Mucosa of rectum (tissue), 2 donors: ENCODE results near the gene RNU2-1.
"Not testable (repeated sequence)": the region's sequence is repeated elsewhere in the genome, so short reads cannot be mapped to it uniquely, and the experiment has no call there.

ENCODE experiments used
- H3K27ac ChIP-seq, 2 donors: one replicate each; pipeline ENCODE4 v1.7.0; 2013; ENCODE audit warnings: inconsistent platforms in 2 of 2, low read depth in 2 of 2, low read length in 2 of 2
- H3K27me3 ChIP-seq, 2 donors: one replicate each; pipeline ENCODE4 v1.7.0; 2013; ENCODE audit warnings: low read length in 2 of 2; ENCODE audit not compliant: control insufficient read depth in 2 of 2, insufficient read depth in 2 of 2
- H3K36me3 ChIP-seq, 2 donors: one replicate each; pipeline ENCODE4 v1.7.0; 2013; ENCODE audit warnings: low read length in 2 of 2; ENCODE audit not compliant: control insufficient read depth in 2 of 2, insufficient read depth in 2 of 2
- H3K4me1 ChIP-seq, 2 donors: one replicate each; pipeline ENCODE4 v1.7.0; 2013; ENCODE audit warnings: low read length in 2 of 2, mild to moderate bottlenecking in 1 of 2; ENCODE audit not compliant: control insufficient read depth in 2 of 2, insufficient read depth in 2 of 2
- H3K4me3 ChIP-seq, 2 donors: one replicate each; pipeline ENCODE4 v1.7.0; 2013; ENCODE audit warnings: low read length in 2 of 2
- H3K9ac ChIP-seq, 2 donors: one replicate each; pipeline ENCODE4 v1.7.0; 2013; ENCODE audit warnings: low read length in 2 of 2, low read depth in 1 of 2, mild to moderate bottlenecking in 1 of 2
- H3K9me3 ChIP-seq, 2 donors: one replicate each; pipeline ENCODE4 v1.7.0; 2013; ENCODE audit warnings: low read length in 2 of 2; ENCODE audit not compliant: control insufficient read depth in 2 of 2
- donor health status: healthy.
- donor health status: Normal muscosa, but diverticular disease.

Gene RNU2-1

DNA sequence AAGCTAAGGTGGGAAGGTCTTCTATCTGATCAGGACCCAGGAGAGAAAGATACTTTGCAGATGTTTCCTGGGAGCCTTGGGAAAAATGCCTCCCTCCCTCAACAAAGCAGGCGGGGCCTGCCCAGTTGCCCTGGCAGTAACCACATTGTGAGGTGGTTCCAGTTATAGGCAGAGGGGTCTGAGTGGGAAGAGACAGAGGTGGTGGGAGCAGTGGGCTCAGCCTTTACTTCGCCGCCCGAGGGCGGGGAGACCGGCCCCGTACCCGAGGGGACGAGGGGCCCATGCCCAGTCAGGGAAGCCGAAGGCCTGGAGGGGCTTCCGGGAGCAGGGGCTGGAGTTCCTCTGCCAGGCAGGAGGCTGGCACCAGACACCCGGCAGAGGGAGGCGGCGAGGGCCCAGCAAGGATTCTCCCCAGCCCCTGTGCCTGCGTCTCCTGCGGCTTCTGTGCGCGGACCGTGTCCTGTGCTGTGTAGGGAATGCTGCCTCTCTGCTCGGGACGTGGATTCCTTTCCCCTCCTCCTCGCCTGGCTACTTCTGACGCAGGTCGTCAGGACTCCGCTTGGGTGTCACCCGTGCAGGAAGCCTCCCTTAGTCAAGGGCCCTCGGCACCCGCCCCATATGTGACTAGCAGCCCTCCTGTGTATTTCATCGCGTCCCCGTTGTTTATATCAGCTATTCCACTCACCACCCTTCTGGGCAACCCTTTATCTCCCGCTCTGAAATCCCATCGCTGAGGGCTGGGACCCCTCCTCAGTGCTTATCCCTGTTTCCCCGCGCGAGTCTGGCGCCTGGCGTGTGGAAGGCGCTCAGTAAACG, 2.4 kb downstream of the RNU2-1 start:
- not testable (repeated sequence) for H3K4me1 ChIP-seq, H3K9me3 ChIP-seq, H3K36me3 ChIP-seq, H3K27me3 ChIP-seq
- H3K27ac ChIP-seq: peak overlapping the region in 1 of 2 donors; percentile 45
- H3K4me3 ChIP-seq: peak overlapping the region in 1 of 2 donors; percentile 42
- H3K9ac ChIP-seq: peak overlapping the region in 1 of 2 donors; percentile 15

DNA sequence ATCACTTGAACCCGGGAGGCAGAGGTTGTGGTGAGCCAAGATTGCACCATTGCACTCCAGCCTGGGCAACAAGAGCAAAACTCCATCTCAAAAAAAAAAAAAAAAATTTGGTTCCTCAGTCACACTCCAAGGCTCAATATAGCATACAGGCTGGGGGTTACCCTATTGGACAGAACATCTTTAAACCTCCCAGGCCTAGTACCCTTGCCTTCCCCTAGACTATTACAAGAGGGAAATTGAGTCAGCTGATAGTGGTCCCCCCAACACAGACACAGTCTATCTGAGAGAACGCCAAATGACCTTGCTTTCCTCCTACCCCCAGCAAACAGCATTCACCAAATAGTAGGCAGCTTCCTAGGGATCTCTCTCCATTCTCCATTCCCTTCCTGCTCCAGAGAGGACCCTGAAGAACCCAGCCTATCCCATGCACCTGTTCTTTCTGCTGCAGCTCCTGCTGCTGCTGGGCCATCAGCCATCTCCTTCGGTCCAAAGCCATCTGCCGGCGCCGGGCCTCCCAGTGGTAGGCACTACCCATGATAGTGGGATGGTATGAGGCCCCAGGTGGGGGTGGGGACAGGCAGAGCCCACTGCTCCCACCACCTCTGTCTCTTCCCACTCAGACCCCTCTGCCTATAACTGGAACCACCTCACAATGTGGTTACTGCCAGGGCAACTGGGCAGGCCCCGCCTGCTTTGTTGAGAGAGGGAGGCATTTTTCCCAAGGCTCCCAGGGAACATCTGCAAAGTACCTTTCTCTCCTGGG, 5.6 kb downstream of the RNU2-1 start, which contains the start of gene CCDC200:
Gene CCDC200, minus strand, starts transcription at position 604 of the 763 bp plus-strand sequence. Its CDS starts 69 bp downstream, at position 535.
- not testable (repeated sequence) for H3K4me3 ChIP-seq, H3K4me1 ChIP-seq, H3K27ac ChIP-seq, H3K9me3 ChIP-seq, H3K9ac ChIP-seq, H3K36me3 ChIP-seq, H3K27me3 ChIP-seq

DNA sequence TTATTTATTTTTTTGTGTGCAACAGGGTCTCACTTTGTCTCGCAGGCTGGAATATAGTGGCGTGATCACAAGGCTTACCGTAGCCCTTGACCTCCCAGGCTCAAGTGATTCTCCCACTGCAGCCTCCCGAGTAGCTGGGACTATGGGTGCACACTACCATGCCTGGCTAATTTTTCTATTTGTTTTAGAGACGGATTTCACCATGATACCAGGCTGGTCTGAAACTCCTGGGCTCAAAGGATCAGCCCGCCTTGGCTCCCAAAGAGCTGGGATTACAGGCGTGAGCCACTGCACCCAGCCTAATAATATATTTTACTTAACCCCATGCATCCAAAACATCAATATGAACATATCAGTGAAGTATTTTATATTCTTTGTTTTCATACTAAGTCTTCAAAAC, 7.4 kb downstream of the RNU2-1 start:
- H3K27me3 ChIP-seq: no peaks in the 10 kb centered on the region
- no peaks in the 10 kb centered on the region for H3K4me1 ChIP-seq
- H3K4me3 ChIP-seq: no peak overlapping the region
- no peak overlapping the region for H3K27ac ChIP-seq
- H3K9ac ChIP-seq: no peak overlapping the region
- no peaks in the 10 kb centered on the region for H3K9me3 ChIP-seq
- peaks cover 0 to 2% of the 10 kb centered on the region in 2 donors for H3K36me3 ChIP-seq

DNA sequence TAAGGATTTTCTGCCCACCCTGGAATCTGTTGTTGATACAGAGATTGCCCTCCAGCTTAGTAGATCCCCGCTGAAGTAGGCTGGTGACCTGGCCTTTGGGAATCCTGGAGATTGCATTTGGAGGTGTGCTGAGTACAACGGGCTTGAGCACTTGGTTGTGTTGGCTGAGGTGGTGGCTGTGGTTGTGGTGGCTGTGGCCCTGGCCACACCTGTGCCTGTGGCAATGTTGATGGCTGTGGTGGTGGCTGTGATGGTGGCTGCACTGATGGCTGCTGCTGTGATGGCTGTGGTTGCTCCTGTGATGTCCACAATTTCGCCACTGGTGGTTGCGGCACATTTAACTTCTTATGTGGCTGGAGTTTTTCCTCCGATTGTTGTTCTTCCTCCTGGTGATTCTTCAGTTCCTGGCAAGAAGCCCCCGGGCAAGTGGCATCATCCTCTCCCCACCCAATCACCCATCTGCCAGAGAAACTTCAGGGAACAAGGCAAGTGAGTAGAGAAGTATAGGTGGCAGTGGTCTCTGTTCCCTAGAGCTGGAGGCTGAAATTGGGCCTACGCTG, 9.6 kb downstream of the RNU2-1 start:
- Histone ChIP-seq H3K27me3 (no peaks in the 10 kb centered on the region), H3K4me3 (no peak overlapping the region), H3K9me3 (no peaks in the 10 kb centered on the region), H3K27ac (no peak overlapping the region), H3K4me1 (no peaks in the 10 kb centered on the region), H3K36me3 (peaks cover 0 to 3% of the 10 kb centered on the region in 2 donors), H3K9ac (no peak overlapping the region)

DNA sequence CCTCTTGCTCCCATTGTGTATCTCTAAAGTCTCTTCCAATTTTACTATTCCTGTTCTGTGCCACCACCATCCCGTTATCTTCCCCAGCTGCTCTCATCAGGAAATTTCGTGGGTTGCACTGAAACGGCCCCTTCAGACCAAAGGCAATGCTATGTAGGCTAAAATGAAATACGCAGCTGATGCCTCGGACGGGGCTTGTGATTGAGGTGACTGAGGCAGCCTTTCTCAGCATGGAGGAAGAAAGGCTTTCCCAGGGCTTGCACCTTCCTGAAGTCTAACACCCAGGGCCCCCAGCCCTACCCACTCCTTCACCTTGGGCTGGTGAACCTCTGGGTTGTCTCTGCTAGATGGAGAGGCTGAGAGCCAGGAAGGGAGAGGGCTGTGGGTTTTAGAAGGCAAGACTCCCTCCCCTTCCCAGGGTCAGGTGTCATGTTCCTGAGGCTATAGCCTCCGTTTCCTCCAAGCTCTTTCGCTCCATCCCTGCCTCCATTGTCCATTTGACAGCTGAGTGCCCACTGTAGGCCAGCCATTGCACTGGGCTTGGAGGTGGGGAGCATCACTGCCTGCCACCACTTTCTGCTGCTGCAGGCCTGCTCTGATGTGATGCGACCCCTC, 13.2 kb downstream of the RNU2-1 start:
- Histone ChIP-seq H3K4me3 (no peak overlapping the region), H3K36me3 (peaks cover 6 to 22% of the 10 kb centered on the region in 2 donors), H3K9me3 (no peaks in the 10 kb centered on the region), H3K27ac (no peak overlapping the region), H3K4me1 (no peaks in the 10 kb centered on the region), H3K9ac (no peak overlapping the region), H3K27me3 (no peaks in the 10 kb centered on the region)

DNA sequence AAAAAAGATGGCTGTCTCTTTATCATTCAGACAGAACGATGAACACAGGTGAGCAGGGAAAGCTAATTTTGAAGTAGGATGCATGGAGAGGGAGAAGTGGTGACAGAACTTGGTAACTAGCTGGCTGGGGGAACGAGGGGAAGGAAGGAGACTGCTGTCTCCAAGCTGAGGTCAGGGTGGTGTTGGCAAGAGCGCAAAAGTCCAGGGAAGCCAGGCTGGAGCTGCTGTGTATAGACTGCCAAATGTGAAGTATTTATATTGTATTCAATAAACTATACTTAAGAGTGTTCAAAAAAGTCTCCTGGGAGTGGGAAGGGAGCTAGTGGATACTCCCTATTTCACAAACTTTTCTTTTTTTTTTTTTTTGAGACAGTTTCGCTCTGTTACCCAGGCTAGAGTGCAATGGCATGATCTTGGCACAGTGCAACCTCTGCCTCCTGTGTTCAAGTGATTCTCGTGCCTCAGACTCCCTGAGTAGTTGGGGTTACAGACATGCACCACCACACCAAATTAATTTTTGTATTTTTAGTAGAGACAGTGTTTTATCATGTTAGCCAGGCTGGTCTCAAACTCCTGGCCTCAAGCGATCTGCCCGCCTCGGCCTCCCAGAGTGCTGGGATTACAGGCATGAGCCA, 13.9 kb downstream of the RNU2-1 start:
- Histone ChIP-seq H3K9me3 (no peaks in the 10 kb centered on the region), H3K4me3 (no peak overlapping the region), H3K36me3 (peaks cover 6 to 27% of the 10 kb centered on the region in 2 donors), H3K27ac (no peak overlapping the region), H3K9ac (no peak overlapping the region), H3K4me1 (no peaks in the 10 kb centered on the region), H3K27me3 (no peaks in the 10 kb centered on the region)

DNA sequence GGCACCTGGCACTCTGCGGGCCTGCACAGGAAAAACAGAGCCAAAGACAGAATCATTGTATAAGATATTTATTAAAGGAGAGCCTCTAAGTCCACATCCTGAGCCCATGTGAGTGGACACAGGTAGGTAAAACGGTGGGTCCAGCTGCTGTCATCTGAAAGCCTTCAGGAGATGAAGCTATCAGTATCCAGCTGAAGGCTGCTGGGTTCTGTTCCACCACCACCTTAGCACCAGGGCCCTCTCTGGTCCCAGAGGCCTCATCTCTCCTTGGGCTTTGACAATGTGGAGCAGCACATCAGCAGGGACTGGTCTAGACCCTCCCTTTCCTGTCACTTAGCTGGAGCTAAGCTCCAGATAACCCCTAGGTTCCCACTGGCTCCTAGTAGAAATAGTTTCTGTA, 14.8 kb downstream of the RNU2-1 start:
- Histone ChIP-seq H3K27ac (no peak overlapping the region), H3K4me3 (no peak overlapping the region), H3K4me1 (no peaks in the 10 kb centered on the region), H3K9ac (no peak overlapping the region), H3K9me3 (no peaks in the 10 kb centered on the region), H3K36me3 (peaks cover 6 to 31% of the 10 kb centered on the region in 2 donors), H3K27me3 (no peaks in the 10 kb centered on the region)

DNA sequence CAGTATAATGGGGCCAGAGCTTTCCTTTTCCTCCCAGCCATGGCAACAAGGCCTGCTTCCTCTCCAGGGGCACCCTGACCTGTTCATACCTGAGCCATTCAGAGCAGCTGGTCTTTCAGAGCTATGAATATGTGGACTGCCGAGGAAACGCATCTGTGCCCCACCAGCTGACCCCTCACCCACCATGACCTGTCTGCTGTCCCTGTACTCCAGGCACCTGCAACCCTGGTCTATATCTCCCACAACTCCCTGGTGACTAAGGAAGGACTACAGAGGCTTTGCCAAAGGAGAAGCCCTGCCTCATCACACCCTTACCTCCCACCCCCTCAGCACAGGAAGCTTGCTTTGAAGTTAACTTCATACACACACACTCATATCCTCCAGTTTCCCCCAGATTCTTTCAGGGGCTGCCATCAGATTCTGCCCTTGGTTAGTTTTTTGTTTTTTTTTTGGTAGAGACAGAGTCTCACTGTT, 16.1 kb downstream of the RNU2-1 start:
- Histone ChIP-seq H3K36me3 (peaks cover 6 to 34% of the 10 kb centered on the region in 2 donors), H3K27ac (no peak overlapping the region), H3K27me3 (no peaks in the 10 kb centered on the region), H3K4me3 (no peak overlapping the region), H3K9me3 (no peaks in the 10 kb centered on the region), H3K4me1 (peaks cover 6% of the 10 kb centered on the region in 2 donors), H3K9ac (no peak overlapping the region)

DNA sequence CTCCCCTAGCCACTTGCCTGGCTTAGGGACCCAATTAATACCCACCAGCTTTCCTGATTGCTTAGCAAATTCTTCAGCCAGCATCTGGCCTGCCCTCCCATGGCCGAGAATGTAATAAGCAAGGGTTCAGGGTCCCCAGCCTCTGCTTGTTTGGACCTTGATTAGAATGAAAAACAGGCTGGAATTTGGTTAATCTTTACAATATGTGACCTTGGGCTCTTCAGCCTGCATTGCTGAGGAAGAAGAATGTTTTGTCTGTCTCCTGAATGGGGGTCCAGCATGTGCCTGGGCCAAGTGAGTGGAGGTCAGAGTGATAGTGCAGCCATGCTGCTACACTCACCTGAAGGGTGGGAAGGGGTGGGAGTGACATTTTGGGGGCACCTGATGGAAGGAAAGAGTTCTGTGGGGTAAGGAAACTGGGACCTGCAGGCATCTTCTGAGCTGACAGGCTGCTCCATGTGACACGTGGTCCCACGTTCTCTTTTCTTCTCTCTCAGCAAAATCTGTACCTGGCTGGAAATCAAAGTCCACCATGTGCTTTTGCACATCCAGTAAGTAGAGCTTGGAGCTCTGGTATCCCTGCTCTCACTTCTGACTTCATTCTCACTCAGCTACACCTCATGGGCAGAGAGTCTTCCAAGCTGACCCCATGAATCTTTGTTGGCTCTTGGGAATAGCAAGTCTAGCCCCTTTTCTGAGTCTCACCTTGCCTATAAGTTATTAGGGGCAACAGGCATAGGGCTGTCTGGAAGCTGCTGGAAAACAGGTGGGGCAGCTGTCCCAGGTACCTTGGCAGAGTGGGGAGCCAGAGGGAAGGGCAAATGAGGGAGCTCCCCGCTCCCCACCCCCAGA, 16.8 kb downstream of the RNU2-1 start:
- Histone ChIP-seq H3K36me3 (peaks cover 6 to 32% of the 10 kb centered on the region in 2 donors), H3K9me3 (no peaks in the 10 kb centered on the region), H3K9ac (no peak overlapping the region), H3K4me1 (peaks cover 7 to 13% of the 10 kb centered on the region in 2 donors), H3K27me3 (no peaks in the 10 kb centered on the region), H3K4me3 (no peak overlapping the region), H3K27ac (no peak overlapping the region)
